ENCODE data around the gene RAB7B.

The RAB7B gene

DNA sequence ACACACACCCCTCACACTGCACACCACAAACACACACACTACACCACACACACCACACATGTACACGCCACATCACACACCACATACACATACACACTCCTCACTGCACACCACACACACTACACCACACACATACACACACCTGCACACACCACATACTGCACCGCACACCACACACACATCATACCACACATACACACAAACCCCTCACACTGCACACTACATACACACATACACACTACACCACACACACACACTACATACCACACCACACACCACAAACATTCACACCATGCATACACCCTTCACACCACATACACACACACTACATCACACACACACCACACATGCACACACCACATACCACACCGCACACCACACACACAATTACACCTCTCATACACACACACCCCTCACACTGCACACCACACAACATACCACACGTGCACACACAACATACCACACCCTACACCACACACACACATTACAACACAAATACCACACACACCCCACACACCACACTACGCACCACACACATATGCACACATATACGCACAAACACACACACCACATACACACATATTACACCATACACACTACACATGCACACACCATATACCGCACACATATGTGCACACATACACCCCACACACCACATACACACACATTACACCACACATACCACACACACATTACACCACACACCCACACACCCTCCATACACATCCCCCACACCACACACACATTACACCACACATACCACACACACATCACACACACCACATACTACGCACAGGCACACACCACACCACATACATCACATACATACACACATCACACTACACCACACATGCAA is 29.6 kb downstream of the RAB7B start:
- DNase-seq (ENCODE audit: low read depth): no peak

DNA sequence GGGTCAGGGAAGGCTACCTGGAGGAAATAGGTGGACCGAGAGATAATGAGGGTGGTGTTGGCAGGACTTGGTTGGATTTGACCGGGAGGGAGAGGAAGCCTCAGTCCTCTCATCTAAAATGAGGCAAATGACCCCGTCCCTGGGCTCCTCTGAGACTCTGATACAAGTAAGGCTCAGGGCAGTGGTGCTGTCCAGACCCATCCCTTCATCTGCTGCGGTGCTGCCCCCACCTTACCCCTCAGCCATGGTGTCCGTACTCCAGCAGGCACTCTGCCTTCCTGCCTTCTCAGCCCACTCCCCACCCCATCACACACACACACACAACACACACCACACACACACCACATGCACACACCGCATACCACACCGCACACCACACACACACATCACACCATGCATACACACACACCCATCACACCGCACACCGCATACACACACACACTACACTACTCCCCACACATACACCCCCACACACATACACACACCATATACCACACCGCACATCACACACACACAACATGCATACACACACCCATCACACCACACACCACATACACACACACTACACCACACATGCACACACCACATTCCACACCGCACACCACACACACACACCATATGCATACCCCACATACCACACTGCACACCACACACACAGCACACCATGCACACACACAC is 30.6 kb downstream of the RAB7B start:
- DNase-seq (ENCODE audit: low read depth): no peak

DNA sequence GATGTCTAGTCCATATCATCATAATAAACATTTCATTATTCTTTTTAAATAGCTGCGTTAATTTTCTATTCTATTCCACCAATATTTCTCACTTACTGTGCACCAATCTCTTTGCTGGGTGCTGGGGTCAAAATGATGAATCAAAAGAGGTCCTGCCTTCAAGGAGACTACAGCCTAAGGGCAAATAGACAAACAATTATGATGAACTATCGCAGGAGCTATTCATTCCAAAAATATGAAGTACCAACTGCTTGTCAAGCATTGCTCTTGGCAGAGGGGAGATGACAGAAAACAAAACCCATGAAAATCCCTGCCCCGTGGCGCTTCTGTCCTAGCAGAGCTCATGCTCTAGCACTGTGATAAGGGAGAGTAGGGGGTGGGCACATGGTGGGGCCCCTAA is 31.1 kb downstream of the RAB7B start:
- no peak for DNase-seq (ENCODE audit: low read depth)

DNA sequence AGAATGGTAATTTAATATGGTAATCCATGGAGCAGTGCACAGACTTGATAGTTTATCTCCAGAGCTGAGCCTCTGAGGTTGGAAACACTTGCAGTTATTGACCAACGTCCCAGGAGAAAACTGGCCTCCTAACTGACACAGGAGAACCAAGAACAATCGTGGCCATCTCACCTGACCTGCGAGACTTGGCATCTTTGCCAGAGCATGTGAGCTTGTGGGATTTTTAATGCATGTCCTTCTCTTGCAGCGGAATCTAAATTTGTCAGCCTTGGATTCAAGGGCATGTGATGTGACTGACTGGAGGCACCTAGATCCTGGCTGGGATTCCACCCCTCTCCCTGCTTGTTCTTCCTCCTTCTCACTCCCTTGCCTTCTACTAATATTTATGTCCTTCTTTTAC is 32.1 kb downstream of the RAB7B start:
- no peak for DNase-seq (ENCODE audit: low read depth)

DNA sequence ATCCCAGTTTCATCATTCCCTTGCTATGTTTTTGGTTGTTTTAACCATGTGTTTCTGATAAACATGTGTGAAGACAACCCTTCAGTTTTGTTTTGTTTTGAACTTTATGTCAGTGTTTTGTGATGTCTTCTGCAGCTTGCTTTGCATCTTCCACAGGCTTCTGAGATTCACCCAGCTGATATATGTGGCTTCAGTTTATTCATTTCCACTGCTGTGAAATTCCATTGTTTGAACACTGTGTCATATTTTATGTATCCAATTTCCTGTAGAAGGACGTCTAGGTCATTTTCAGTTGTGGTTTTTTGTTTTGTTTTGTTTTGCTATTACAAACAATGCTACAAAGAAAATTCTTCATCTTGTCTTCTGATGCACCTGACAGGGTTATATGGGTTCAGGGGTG is 32.7 kb downstream of the RAB7B start:
- no peak for DNase-seq (ENCODE audit: low read depth)

DNA sequence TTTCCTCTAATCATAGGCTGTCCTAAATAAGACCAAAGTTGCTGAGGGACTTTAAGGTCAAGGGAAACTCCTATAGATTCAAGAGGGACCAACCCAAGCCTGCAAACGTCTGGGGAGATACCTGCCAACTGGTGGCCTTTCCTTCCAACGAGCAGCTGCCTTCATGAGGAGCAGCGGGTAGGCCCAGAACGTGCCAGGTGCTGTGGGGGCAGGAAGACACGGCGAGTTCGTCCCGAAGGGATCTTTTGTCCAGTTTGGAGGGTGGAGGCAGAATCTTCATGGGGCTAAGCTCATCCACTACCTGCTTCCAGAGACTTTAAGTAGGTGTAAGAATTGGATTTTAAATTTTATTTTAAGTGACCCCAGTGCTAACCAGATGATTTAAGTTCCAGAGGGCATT is 34.0 kb downstream of the RAB7B start:
- DNase-seq (ENCODE audit: low read depth): no peak

DNA sequence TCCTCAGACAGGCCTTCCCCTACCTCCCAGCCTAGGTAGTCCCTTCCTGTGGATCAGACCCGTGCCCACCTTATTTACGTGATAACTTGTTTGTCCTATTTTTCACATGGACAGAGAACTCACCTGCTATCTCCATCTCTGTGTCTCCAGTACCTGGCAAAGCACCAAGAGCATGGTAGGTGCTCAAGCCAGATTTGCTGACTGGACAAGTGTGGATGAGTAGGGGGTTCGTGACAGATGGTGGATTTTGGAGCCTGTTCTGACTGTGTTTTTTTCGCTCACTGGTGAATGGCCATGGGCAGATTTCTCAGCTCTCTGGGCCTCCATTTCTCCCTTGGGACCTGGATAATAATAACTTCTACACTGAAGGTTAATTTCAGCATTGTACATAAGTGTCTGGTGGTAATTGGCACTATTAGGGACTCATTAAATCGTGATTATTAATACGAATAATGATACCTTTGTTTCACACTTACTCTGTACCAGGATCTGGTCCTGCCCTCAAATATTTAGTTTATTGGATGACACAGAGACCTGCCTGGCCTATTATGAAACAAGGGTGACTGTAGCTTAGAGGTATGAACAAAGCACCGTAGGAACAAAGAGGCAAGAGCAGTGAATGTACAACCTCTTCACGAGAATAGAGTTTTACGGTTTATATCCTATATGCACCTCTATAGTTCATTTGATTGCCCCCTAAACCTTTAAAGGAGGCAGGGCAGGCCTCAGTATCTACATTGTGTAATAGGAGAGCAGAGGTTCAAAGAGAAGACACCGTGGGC is 35.5 kb downstream of the RAB7B start:
- peak; percentile 57 for DNase-seq (ENCODE audit: low read depth)

DNA sequence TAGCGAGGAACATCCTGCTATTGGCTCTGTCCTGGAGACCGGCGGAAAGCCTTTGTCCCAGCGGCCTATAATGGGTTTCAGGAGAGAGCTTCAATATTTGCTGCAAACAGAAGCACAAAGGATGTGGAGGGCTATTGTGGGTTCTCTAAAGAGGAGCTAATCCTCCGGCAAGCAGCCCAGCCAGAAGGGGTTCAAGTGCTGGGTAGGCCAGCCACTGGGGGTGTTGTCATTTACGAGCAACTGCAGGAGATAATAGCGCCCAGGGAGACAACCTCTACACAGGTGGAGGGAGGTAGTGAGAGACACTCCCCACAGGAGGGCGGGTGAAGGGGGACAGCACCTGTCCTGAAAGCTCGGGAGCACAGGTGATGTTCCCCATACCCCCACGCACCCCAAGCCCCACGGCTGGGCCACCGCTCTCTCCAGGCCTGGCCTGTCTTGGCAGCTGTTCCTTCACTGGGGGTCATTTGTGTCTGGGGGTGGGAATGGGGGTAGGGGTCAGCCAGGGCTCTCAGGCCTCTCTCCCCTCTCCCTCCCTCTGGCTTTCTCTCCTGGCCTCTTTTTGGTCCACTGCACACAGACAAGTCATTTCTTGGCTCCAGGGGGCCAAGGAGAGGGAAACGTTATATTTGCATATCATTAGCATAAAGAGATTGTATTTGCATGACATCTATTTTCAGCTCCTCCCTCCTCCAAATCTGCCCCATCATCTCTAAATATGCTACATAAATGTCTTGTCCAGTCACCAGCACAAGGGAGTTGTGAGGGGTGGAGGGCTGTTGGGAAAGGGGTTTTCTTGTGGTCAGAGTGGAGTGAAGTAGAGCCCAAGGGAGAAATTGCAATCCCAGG is 37.9 kb downstream of the RAB7B start:
- peak; percentile 33 for DNase-seq (ENCODE audit: low read depth)

DNA sequence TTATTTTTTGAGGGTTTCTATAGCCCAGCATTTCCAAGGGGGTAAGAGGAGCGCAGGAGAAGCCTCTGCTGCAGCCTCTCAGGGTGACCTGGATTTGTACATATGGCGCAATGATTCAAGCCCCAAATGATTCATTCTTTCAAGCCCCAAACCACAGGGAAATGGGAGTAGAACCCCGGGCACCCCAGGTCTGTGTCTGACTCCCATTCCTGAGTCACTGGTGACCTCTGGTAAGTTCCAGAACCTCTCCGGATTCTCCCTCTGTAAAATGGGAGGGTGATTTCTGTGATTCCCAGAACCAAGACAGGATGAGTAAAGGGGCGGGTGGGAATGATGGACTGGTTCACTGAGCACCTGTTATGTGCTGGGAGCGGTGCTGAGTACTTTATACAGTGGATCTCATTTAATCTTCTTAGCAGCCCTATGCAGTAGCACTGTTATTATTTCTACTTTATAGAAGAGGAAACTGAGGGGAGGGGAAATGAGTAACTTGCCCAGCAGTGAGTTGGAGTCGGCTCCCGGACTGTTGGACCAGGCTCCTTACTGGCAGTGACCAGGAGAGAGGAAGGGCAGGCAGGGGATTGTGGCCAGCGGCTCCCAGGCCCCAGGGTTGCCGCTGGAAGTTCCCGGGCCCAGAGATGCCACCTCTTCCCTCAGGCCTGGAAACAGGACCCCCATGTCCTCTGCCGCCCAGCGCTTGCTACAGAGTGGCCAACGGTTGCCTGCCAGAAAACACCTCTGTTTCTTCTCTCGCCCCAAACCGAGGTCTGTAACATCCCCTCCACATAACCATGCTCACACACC is 39.6 kb downstream of the RAB7B start:
- DNase-seq (ENCODE audit: low read depth): peak; percentile 96

DNA sequence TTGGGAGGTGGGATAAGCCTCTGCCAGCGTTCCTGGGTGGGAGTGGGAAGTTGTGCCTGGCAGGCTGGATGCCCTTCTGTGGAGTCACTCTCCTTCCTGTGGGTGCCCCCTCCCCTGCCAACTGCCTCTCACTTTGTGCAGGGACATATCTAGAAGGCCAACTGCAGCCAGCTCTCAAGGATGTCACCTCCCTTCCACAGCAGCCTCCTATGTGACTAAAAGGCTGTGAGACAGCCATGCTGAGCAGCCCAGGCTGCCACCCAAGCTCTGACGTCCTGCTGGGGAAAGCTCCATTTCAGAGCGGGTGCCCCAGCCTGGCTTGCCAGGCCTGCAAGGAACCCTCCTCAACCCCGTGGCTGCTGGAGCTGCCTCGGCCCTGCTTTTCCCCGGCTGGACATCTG is 40.4 kb downstream of the RAB7B start:
- DNase-seq (ENCODE audit: low read depth): peak; percentile 33

DNA sequence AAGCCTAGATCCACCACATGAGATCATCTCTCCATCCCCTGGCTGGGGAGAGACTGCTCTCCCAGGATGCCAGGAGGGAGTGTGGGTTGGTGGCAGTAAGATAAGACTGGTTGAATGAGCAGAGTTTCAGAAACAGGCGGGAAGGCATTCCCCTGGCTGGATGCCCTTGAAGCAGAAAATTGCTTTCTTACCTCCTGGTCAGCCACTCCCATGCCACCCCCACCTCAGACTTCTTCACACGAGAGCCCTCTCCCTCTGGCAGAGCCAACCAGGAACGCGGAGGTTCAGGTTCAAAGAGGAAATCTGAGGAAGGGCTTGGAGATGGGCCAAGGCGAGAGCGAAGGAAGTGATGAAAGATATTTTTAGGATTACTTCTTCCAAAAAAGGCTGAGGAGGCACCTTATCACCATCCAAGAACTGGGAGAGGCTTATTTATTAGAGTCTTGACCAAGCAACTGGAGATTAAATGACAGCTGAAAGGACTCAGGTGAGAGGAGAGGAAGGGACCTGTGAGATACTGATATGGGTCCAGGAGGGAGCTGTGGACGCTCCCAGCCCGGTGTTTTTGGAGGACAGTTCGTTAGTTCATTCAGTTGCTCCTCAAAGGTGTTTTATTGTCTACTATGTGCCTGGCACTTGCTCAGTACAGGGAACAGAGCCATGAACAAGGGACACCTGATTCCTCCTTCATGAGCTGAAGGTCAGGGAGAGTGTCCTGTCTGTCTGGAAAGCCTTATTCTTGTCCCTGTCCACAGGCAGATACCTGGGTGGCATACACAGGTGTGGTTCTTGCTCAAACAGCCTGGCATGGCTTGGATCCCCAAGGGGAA is 41.0 kb downstream of the RAB7B start:
- peak; percentile 79 for DNase-seq (ENCODE audit: low read depth)

DNA sequence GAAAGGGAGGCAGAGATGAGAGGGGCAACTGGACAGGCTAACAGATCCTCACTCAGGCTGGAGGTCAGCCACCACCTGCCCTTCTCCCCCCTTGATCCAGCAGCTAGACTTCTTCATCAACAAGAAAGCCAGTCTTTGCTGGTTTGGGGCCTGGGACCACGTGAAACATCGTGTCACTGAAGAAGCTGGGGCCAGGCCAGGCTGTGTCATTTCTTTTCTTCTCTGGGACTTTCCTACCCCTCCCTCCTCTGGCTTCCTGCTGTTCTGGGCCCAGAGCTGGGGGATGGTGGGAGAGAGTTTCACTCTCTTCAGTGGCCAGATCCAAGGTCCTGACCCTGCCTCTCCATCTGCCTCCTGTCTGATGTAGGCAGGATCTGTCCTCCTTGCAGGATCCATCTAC is 41.8 kb downstream of the RAB7B start:
- DNase-seq (ENCODE audit: low read depth): no peak

DNA sequence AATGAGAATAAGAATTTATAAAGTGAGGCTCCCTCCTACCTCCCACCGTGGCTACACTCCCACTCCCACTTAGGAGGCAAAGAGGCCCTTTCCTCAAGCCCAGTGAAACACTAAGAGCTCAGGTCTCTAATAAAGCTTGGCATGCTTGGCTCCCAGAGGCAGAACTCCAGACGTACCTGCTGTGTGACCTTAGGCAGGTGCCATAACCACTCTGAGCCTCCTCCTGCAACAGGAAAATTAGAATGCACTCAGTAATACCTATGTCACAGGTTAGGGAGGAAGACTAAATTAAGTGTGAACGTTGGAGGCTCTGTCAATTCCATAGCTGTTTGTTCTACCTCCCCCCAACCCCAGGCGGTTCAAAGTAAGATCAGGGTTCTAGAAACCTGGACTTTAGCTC is 43.4 kb downstream of the RAB7B start:
- no peak for DNase-seq (ENCODE audit: low read depth)

DNA sequence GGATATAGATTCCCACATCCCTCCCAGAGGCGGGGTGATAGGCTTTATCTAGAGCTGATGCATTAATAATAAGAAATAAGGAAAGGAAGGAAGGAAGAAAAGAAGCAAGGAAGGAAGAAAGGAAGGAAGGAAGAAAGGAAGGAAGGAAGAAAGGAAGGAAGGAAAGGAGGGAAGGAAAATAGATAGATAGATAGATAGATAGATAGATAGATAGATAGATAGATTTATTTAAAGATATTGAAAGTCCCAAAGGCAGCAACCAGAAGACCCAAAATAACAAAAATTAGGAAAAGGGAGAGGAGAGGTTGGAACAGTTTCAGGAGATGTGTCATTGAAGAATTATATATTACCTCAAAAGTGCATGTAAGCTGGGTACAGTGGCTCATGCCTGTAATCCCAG is 47.7 kb downstream of the RAB7B start:
- DNase-seq (ENCODE audit: low read depth): no peak

DNA sequence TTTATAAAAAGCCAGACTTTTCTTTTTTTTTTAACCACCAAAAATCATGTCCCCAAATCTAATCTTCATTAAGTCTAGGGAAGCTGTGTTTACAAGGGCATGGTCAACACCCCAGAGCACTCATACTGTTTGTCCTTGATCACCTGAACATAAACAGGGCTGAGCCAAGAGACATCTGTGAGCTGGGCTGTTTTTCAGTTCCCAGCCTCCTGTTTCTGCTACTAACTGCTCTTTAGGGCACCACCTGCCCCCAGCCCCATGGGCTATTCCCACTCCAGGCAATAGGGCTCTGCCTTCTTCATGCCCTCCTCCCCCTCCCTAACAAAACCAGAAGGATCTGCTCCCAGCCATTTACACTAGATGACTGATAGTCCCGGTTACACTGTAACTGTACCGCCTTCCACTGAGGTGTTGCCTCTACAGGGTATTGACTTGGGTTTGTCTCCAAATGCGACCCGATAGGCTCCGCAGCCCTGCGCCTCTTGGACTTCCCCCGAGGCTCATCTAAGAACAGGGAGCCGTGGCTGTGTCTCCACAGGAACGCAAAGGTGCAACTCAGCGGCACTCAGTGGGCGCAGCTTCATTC is 48.3 kb downstream of the RAB7B start:
- DNase-seq (ENCODE audit: low read depth): no peak

DNA sequence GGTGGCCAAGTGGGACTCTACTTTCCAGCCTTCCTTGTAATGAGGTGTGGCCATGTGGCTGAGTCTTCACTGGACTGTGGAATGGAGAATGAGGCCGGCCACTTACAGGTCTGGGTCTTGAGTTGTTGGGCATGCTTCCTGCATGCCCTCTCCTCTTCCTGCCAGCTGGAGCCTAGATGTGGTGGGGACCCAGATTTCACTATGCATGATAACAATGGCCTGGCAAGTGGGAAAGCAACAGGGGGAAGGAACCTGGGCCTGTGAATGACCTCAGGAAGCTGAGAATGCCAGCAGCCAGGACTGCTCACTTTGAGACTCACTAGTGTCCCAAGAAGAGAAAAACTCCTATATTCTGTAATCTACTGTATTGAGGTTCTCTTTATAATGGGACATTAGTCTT is 51.4 kb downstream of the RAB7B start:
- DNase-seq (ENCODE audit: low read depth): no peak

DNA sequence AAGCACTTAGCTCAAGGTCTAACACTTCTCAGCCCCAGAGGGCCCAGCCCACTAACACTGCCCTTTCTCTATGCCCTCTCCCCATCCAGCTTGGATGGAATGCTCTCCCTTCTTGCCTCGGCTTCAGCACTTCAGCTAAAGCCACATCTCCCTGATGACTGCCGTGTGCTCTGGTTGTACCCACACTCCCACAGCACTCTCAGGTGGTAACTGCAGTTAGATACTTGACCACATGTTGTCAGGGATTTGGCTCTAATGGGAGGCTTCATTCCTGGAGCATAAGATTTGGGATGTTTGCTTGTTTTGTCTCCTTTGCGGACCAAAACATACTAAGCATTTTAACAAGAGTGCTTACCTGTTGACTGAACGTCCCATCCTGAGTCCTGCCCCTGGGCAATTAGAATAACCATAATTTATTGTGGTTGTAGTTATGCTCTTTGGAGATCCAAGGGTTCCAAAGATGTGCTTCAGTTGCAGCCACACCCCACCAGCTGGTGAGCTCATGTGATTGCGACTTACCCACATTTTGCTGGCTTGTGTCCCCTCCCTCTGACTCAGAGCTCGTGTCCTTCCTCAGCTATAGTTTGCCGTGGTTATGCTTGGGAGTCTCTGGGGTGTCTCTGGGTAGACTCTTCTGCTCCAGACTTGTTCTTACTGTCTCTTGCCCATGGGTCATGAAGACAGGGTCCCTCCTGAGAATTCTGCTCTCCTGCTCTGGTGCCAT is 52.2 kb downstream of the RAB7B start:
- DNase-seq (ENCODE audit: low read depth): no peak

DNA sequence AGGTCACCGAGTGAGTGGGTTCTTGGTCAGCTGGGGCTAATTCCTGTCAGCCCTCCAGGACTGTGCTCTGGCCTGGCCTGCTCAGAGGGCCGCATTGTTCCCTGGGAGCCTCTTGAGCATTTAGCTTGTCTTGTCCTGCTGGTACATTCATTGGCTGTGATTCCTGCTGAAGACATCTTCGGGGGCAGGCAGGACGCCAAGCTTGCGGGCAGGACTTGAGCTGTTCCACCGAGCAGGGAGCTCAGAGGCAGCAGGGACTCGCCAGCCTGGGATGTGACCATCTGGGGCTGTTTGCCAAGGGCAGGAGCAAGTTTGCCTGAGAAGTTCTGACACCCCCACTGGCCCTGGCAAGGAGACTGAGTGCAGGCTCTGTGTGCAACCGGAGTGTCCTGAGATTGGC is 52.9 kb downstream of the RAB7B start:
- peak; percentile 27 for DNase-seq (ENCODE audit: low read depth)

DNA sequence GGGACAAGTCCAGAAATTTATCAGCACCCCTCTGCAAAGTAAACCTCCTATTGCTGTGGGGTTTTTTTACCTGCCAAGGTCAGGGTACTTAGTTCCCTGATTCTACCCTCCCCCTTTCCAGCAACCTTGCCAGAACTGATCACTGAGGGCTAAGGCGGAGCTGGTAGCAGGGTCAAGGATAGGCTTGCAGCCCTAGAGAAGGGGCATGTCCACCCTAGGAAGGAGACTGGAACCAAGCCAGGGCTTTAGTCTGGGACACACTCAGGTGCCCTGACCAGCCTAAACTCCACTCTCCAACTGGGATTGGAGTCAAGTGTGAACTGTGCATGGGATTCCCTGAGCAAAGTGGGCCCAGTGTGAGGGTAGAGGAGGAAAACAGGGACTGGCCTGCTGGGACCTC is 53.4 kb downstream of the RAB7B start:
- no peak for DNase-seq (ENCODE audit: low read depth)
